HepG2 (cell line): ENCODE measurements around the gene SLC16A3. TPM values are rescaled to one million over a fixed set of nuclear protein-coding genes. Genes with fewer than 3 reads are reported as not detected.

ENCODE experiments used
- AGO2 ChIP-seq: fragments of 200-400 bp; formaldehyde crosslinking; optimal IDR thresholded peaks from 2 replicates; pipeline ENCODE3; 2017; ENCODE audit warnings: mild to moderate bottlenecking, low read depth, low read length, moderate library complexity
- KAT8 ChIP-seq: IDR thresholded peaks from 2 replicates; pipeline ENCODE4 v1.6.1; 2016; ENCODE audit warnings: missing genetic modification reagents, missing compliant biosample characterization
- RBFOX2 ChIP-seq: fragments of 200-400 bp; formaldehyde crosslinking; IDR thresholded peaks from 2 replicates; pipeline ENCODE4 v1.6.1; 2017; ENCODE audit warnings: low read depth, mild to moderate bottlenecking, low read length
- SMYD3 ChIP-seq: sonication (generic); formaldehyde crosslinking; IDR thresholded peaks from 2 replicates; pipeline ENCODE4 v1.8.1; 2023; ENCODE audit warnings: mild to moderate bottlenecking, missing genetic modification reagents
- TAF15 ChIP-seq: fragments of 200-400 bp; formaldehyde crosslinking; IDR thresholded peaks from one replicate; pipeline ENCODE4 v1.6.1; 2018; ENCODE audit warnings: mild to moderate bottlenecking, low read depth, low read length; ENCODE audit not compliant: poor library complexity, severe bottlenecking
- ZNF652 ChIP-seq: IDR thresholded peaks from 2 replicates; pipeline ENCODE4 v1.6.1; 2016; ENCODE audit warnings: low read depth, borderline replicate concordance
- polyA plus RNA-seq, 8 experiments: library from polyadenylated mRNA; depleted of rRNA in 3 of 8; stranded (reverse) in 7 of 8; unstranded in 1 of 8; fragments of >200 nt; fragmentation: Illumina TruSeq in 4 of 8; extraction: Trizol in 4 of 8; gene quantifications; 2 replicates each; pipeline versions ENCODE4 v1.2.1 to v1.2.3, GENCODE V29; 2011 to 2016; ENCODE audit warnings: low read depth in 4 of 8, missing spikeins in 1 of 8, mixed read lengths in 1 of 8; ENCODE audit not compliant: insufficient read depth in 1 of 8
- total RNA-seq, 5 experiments: library from RNA; depleted of rRNA; stranded (reverse); fragments of >200 nt; fragmentation: Illumina TruSeq; extraction: Trizol; gene quantifications; 2 replicates each; pipeline ENCODE4 v1.2.3, GENCODE V29; 2016; ENCODE audit warnings: low read depth in 1 of 5
- TF ChIP-seq, protein P1 (sequence below): sonication (generic); formaldehyde crosslinking; IDR thresholded peaks from 2 replicates; pipeline ENCODE4 v1.5.1; 2020; ENCODE audit warnings: mild to moderate bottlenecking, moderate library complexity, missing genetic modification reagents
- TF ChIP-seq, protein P2 (sequence below): sonication (generic); formaldehyde crosslinking; IDR thresholded peaks from 2 replicates; pipeline ENCODE4 v1.4.0; 2020; ENCODE audit warnings: mild to moderate bottlenecking, missing genetic modification reagents
- TF ChIP-seq, protein P3 (sequence below): sonication (generic); formaldehyde crosslinking; IDR thresholded peaks from 2 replicates; pipeline ENCODE4 v1.5.1; 2020; ENCODE audit warnings: mild to moderate bottlenecking, missing genetic modification reagents, borderline replicate concordance

SLC16A3 gene
- total and polyA plus RNA-seq, 2 of the 13 experiments (the other 11 are each of a cell fraction or from before 2014, with no cell fraction given), result 242 to 349 TPM

DNA sequence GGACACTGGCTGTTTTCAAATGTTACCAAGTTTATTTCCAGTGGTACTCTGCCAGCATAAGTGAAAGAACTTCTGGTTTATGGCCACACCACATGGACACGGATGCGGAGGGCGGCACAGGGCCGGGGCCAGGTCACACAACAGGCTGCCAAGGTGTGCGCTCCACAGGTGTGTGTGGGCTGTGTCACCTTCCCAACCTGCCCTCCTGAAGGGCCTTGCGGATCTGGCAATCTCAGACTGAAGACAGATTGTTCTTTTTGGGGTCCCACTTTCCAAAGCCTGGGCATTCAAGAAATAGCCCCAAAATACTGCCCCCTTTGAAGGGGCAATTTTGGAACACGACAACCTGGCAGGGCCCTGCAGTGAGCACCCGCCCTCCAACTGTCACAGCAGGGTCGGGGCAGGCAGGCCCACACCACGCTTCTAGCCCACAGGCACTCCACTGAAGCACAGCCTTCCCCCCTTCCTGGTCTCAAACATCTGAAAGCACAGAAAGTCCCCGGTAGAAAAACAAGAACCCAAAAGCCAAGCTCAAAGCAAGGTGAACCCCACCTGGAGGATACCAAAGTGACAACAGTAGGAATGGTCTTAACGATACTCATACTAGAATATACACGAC is 41.1 kb downstream of the SLC16A3 start (continued):
- TF ChIP-seq, protein P1, sequence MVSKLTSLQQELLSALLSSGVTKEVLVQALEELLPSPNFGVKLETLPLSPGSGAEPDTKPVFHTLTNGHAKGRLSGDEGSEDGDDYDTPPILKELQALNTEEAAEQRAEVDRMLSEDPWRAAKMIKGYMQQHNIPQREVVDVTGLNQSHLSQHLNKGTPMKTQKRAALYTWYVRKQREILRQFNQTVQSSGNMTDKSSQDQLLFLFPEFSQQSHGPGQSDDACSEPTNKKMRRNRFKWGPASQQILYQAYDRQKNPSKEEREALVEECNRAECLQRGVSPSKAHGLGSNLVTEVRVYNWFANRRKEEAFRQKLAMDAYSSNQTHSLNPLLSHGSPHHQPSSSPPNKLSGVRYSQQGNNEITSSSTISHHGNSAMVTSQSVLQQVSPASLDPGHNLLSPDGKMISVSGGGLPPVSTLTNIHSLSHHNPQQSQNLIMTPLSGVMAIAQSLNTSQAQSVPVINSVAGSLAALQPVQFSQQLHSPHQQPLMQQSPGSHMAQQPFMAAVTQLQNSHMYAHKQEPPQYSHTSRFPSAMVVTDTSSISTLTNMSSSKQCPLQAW, result 0 out of 2 replicates have a peak, but pooled peaks have one; percentile 25
- TF ChIP-seq KAT8 (CRISPR knock-in tag) (no peak), RBFOX2 (peak; percentile 60), TAF15 (no peak), AGO2 (peak; percentile 75), ZNF652 (no peak), SMYD3 (CRISPR knock-in tag) (no peak)
- TF ChIP-seq, protein P2, sequence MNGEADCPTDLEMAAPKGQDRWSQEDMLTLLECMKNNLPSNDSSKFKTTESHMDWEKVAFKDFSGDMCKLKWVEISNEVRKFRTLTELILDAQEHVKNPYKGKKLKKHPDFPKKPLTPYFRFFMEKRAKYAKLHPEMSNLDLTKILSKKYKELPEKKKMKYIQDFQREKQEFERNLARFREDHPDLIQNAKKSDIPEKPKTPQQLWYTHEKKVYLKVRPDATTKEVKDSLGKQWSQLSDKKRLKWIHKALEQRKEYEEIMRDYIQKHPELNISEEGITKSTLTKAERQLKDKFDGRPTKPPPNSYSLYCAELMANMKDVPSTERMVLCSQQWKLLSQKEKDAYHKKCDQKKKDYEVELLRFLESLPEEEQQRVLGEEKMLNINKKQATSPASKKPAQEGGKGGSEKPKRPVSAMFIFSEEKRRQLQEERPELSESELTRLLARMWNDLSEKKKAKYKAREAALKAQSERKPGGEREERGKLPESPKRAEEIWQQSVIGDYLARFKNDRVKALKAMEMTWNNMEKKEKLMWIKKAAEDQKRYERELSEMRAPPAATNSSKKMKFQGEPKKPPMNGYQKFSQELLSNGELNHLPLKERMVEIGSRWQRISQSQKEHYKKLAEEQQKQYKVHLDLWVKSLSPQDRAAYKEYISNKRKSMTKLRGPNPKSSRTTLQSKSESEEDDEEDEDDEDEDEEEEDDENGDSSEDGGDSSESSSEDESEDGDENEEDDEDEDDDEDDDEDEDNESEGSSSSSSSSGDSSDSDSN (CRISPR knock-in tag), result 0 out of 2 replicates have a peak, but pooled peaks have one; percentile 8
- TF ChIP-seq, protein P3, sequence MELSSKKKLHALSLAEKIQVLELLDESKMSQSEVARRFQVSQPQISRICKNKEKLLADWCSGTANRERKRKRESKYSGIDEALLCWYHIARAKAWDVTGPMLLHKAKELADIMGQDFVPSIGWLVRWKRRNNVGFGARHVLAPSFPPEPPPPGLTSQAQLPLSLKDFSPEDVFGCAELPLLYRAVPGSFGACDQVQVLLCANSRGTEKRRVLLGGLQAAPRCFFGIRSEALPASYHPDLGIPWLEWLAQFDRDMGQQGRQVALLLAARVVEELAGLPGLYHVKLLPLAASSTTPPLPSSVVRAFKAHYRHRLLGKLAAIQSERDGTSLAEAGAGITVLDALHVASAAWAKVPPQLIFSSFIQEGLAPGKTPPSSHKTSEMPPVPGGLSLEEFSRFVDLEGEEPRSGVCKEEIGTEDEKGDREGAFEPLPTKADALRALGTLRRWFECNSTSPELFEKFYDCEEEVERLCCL (CRISPR knock-in tag), result no peak
